GM19463 (cell line): ENCODE data around the gene SLC25A11.
"Not testable (repeated sequence)": the region's sequence is repeated elsewhere in the genome, so short reads cannot be mapped to it uniquely, and the experiment has no call there.

Experiments
- ATAC-seq: cut with Tn5 transposase; IDR thresholded peaks from one replicate; pipeline ENCODE4 v1.9.1; 2021; ENCODE audit warnings: mild to moderate bottlenecking, moderate library complexity; ENCODE audit not compliant: unreplicated experiment

The SLC25A11 gene

DNA sequence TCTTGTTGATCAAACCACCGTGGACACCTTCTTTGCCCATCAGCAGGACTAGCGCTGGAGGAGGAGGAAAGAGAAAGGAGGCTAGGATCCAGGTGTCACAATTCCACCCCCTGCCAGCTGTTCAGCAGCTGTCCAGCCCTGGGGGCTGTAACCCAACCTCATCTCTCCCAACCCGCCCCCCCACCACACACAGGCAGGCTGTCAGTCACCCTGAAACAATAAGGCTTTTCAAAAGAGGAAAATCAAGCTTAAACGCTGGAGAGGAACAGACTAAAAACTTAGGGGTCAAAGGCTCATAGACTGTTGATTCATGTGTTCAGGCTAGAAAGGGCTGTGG is 6.1 kb upstream of the SLC25A11 start:
- no peak for ATAC-seq

DNA sequence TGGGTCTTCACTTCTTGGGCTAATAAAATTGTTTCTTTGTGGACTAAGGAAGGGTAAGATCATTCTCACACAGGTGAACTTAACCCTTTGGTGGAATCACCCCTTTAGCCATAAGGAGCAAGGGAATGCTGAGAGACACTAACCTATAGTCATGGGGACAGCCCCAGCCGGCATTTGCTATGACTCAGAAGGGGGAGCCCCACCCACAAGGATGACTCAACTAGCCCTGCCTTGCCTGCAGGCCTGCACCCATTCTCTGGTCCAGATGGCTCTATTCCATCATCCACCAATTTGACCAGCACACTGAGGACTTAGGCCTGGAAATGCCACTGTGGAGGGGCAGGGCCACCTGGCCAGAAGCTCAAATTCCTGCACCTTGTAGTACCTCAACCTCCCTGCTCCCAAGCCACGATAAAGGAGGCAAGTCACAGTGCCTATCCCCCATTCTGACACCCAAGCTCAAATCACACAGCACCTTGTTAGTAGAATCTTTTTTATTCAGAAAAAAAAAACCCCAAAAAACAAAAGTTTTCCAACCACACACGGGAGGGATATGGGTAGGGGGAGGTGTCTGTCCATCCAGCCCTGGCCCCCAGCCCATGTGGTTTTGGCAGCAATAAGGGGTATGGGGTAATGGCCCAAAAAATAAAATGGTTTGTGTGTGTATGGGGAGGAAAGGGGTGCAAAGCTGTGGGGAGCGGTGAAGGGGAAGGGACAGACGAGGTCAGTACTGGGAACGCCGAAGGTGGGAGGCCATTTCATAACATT is 5.5 kb upstream of the SLC25A11 start:
- ATAC-seq, result peak; percentile 28

DNA sequence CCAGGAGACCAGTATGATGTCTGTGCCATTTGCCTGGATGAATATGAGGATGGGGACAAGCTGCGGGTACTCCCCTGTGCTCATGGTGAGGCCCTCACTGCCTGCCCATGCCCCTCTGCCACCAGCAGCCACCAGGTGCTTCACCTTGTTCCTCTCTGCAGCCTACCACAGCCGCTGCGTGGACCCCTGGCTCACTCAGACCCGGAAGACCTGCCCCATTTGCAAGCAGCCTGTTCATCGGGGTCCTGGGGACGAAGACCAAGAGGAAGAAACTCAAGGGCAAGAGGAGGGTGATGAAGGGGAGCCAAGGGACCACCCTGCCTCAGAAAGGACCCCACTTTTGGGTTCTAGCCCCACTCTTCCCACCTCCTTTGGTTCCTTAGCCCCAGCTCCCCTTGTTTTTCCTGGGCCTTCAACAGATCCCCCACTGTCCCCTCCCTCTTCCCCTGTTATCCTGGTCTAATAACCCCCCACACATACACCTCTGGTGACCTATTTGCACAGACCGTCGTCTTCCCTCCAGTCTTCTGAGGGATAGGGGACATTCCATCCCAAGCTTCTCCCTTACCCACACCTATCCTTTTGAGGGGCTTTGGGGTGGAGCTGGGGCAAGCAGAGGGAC is 4.8 kb upstream of the SLC25A11 start:
- no peak for ATAC-seq

DNA sequence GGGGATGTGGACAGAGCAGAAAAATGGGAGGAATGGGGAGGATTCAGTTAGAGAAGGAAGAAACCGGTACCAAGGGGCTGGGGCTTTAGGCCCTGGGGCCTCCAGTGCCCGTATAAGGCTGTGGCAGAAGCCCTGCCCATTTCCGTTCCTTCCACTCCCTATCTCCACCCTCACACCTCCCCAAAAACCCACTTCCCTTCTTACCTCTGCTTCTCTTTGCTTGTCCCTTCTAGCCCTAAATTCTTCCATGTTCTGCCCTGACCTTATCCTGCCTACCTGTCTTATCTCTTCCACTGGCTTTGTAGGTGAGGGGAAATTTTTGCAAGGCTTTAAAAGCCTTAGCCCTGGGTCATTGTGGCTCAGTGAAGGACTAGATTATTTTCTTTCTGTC is 4.3 kb upstream of the SLC25A11 start:
- no peak for ATAC-seq

DNA sequence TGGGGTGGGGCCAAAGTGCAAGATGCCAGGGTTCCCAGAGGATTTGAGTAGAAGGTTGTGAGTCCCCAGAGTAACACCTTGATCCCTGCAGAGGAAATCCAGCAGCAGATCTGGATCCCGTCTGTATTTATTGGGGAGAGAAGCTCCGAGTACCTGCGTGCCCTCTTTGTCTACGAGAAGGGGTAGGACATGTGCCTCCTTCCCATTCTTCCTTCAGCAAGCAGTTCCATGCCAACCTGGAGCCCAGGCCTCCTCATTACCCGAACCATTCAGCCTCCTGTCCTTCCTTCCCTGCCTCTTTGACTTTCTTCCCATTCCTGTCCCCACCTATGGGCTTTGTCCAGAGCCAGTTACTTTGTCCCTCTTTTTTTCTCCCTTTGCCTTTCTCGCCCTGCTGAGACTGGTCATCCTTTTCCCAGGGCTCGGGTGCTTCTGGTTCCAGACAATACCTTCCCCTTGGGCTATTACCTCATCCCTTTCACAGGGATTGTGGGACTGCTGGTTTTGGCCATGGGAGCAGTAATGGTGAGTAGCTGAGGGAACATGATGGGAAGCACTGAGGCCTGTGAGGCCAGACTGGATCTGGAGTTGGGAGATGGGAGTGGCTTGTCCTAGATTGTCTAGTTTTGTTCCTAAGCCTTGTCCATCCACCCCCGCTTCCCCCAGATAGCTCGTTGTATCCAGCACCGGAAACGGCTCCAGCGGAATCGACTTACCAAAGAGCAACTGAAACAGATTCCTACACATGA is 3.1 kb upstream of the SLC25A11 start:
- ATAC-seq, result no peak

DNA sequence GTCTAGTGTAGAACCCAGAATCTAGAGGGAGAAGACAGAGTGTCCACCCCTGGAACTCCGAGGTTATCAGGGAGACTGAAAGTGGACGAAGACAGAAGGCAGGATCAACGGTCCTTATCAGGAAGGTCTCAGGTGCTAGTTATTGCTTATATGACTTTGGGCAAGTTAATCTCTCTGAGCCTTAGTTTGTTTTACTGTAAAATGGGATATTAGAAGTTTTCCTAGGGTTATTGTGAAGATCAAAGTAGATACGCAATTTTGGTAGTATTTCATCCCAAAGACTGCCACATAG is 1.4 kb upstream of the SLC25A11 start:
- ATAC-seq, result no peak

DNA sequence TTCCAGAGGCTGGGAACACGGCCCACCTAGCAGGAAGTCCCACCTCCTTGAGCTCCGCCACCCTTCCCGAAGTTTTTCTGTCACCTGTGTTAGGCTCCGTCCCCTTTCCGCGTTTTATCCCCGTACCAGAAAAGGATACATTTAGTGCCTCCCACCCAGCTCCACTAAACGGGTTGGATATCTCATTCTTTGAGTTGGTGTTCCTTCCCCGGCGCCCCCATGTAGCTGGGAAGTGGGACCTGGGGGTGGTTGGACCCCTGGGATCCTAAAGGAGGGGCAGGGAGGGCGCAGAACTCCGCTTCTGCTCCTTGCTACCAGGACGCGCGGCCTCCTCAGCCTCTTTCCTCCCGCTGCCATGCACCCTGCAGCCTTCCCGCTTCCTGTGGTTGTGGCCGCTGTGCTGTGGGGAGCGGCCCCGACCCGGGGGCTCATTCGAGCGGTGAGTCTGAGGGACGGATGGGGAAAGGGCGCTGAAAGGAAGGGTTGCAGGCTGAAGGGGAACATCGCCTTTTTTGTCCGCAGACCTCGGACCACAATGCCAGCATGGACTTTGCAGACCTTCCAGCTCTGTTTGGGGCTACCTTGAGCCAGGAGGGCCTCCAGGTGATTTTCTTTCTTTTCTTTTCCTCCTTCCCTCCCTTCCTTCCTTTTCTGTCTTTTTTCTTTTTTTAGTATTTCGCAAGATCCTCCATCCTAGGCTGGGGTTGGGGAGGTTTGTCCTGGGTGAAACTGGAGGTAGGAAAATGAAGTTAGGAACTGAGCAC is 891 bp upstream of the SLC25A11 start:
- ATAC-seq, result peak; percentile 14

DNA sequence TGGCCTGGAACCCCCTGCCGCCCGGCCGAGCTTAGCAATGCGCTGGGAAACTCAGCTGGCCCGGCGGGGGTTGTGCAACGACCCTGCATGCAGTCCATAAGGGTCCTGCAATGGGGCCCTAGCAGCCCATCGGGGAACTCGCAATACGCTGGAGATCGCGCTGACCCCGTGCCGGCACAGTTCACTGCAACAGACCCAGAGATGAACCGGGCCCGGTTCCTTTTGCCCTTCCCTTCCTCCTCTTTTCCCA is 375 bp downstream of the SLC25A11 start:
- ATAC-seq, result no peak

DNA sequence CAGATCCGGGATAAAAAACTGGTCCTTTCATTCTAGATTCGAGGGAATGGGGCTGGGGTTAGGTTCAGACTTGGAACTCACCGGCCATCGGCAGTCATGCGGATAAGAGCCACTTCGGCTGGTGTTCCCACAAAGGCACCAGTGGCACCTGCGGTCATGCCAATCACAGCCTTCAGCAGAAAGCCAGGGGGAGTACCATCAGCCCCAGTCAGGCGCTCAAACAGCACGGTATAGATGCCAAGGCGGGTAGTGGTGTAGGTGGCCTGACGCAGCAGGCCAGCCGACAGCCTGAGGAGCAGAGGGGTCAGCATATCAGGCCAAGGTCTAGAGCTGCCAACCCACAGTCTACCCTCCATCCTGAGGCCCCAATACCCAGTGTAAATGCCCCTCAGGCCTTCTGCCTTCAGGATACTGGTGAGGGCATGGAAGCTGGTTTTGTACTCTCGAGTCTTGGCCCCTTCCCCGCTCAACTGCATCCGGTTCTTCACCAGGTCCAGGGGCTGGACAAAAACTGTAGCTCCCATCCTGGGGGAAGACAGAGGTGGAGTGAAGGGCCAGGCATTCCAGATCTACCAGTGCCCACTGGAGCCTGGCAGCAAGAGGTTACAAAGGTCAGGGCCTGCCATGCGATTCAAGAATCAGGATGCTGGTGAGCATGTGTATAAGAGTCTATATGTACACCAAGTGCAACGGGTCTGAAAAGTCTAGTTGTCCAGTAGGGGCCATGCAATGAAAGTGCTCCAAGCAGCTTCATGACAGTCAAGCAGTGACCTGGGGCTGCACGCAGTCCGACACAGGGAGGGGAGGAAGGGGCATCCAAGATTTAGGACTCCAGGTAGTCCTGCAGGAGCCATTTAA is 929 bp downstream of the SLC25A11 start:
- no peak for ATAC-seq

DNA sequence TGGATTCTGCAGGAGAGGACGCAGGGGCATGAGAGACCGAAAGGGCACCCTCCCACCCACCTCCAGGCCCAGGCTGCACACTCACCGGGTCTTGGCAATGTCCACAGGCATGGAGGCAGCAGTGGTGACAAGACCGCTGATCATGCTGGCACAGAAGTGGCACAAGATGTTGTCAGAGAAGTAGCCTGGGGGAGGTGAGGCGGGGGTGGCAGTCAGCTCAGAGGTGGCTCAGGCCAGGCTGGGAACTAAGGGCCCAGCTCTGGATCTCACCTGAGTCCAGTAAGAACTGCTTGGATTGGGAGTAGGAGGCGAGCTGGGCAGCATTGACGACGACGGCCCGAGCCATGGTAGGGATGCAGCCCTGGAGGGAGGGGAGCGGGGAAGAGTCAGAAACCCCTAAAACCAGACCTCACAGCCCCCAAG is 1.8 kb downstream of the SLC25A11 start:
- no peak for ATAC-seq

DNA sequence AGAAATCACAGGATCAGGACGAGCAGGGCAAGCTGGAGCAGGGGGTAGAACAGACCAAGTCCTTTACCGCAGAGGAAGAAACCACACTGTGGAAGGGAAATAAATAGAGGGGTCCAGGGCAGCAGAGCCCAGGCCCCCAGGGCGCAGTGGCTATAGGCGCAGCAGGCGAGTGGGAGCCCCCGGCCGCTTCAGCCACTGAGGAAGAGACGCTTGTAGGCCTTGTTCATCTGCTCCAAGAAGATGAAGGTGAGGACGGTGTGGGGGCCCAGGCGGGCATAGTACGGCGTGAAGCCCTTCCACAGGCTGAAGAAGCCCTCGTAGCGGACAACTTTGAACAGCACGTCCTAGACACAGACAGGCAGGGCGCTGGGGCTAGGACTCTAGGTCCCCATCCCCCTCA is 2.3 kb downstream of the SLC25A11 start:
- ATAC-seq, result no peak

DNA sequence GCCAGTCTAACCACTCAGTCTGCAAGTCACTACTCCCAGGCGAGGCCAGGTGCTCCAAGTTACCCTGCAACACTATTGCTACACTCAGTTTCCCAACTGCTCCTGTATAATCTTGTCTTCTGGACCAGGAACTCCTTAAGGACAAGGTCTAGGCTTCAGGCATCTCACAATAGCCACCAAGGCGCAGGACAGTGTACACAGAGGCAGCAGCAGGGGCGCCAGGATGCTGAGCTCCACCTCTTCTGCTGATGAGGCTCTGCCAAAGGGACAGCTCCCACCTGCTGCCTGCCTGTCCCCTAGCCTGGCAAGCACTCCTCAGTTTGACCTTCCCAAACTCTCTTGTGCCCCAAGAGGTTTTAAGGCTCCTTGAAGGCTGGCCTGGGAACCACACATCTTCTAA is 3.4 kb downstream of the SLC25A11 start:
- ATAC-seq, result no peak

DNA sequence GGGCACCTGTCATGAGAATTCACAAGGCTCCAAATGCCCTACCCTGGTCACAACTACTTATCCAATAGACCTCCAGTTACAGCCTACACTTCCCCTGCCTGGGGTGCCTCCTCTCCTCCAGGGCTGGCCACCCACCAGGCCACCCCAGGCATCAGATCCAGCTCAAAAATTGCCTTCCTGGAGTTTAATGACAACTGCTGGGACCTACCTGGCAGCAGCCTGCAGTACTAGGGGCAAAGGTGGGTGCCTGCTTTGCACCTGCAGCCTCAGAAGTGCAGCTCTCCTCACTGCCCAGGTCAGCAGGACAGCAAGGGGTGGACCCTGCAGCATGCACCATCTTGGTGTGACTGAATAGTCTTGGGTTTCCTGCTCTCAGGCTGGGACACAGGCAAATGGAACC is 4.2 kb downstream of the SLC25A11 start:
- ATAC-seq, result no peak

DNA sequence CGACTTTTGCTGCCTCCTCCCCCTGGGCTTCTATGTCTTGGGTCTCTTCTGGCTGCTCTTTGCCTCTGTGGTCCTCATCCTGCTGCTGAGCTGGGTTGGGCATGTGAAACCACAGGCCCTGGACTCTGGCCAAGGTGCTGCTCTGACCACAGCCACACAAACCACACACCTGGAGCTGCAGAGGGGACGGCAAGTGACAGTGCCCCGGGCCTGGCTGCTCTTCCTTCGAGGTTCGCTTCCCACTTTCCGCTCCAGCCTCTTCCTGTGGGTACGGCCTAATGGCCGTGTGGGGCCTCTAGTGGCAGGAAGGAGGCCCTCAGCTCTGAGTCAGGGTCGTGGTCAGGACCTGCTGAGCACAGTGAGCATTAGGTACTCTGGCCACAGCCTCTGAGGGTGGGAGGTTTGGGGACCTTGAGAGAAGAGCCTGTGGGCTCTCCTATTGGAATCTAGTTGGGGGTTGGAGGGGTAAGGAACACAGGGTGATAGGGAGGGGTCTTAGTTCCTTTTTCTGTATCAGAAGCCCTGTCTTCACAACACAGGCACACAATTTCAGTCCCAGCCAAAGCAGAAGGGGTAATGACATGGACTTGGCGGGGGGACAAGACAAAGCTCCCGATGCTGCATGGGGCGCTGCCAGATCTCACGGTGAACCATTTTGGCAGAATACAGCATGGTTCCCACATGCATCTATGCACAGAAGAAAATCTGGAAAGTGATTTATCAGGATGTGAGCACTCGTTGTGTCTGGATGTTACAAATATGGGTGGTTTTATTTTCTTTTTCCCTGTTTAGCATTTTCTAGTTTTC is 5.5 kb downstream of the SLC25A11 start:
- ATAC-seq, result no peak

DNA sequence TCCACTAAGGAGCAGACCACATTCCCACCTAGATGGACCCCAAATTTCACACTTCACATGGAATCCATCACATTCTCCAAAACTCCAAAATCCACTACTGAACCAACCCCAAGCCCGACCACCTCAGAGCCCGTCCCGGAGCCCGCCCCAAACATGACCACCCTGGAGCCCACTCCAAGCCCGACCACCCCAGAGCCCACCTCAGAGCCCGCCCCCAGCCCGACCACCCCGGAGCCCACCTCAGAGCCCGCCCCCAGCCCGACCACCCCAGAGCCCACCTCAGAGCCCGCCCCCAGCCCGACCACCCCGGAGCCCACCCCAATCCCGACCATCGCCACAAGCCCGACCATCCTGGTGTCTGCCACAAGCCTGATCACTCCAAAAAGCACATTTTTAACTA is 6.2 kb downstream of the SLC25A11 start:
- no peak for ATAC-seq

DNA sequence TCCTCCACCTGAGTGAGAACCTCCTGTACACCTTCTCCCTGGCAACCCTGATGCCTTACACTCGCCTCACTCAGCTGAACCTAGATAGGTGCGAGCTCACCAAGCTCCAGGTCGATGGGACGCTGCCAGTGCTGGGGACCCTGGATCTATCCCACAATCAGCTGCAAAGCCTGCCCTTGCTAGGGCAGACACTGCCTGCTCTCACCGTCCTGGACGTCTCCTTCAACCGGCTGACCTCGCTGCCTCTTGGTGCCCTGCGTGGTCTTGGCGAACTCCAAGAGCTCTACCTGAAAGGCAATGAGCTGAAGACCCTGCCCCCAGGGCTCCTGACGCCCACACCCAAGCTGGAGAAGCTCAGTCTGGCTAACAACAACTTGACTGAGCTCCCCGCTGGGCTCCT is 7.1 kb downstream of the SLC25A11 start:
- no peak for ATAC-seq

DNA sequence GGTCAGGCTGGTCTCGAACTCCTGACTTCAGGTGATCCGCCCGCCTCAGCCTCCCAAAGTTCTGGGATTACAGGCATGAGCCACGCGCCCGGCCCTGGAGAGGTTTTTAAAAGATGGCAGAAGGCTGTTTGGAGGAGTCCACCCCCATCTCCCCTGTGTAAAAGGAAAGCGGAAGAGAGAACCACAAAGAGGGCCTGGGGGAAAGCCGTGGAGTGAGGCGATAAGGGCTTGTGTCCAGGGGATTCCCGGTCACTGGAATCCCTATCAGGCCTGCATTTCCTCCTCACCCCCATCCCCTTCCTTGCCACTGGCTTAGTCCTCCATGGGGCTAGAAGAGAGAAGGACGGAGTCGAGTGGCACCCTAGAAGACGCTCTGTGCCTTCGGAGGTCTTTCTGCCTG is 7.9 kb downstream of the SLC25A11 start, which contains the start of gene GP1BA:
Gene GP1BA, plus strand, starts transcription at position 315 of the 400 bp plus-strand sequence. CDS start 328 bp downstream, outside the sequence.
- no peak for ATAC-seq

DNA sequence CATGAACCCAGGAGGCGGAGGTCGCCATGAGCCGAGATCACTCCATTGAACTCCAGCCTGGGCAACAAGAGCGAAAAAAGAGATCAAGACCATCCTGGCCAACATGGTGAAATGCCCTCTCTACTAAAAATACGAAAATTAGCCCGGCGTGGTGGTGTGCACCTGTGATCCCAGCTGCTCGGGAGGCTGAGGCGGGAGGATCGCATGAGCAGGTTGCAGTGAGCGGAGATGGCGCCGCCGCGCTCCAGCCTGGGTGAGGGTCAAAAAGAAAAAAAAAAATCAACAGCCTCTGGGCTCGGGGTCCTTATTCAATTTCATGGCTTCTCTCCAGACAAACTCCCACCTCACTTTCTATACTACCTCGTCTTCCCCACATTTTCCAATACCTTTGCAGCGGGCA is 11.0 kb downstream of the SLC25A11 start:
- ATAC-seq, result no peak

DNA sequence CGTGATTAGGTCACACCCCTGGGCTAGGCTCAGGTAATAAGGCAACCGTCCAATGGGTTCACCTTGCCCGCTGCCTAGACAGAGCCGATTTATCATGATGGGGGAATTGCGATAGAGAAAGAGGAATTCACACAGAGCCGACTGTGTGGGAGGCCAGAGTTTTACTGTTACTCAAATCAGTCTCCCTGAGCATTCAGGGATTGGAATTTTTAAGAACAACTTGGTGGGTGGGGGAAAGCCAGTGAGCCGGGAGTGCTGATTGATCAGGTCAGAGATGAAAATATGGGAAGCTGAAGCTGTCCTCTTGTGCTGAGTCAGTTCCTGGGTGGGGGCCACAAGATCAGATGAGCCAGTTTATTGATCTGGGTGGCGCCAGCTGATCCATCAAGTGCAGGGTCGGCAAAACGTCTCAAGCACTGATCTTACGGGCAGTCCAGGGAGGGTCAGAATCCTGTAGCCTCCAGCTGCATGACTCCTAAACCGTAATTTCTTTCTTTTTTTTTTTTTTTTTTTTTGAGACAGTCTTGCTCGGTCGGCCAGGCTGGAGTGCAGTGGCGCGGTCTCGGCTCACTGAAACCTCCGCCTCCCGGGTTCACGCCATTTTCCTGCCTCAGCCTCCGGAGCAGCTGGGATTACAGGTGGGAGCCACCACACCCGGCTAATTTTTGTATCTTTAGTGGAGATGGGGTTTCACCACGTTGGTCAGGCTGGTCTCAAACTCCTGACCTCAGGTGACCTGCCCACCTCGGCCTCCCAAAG is 13.1 kb downstream of the SLC25A11 start:
- ATAC-seq, result not testable (repeated sequence)
